H9 (cell line): ENCODE results near the gene COL18A1. TPM values are rescaled to one million over a fixed set of nuclear protein-coding genes. Genes with fewer than 3 reads are reported as not detected.
"Not testable (repeated sequence)": the region's sequence is repeated elsewhere in the genome, so short reads cannot be mapped to it uniquely, and the experiment has no call there.

Experiments
- DNase-seq: peaks from one replicate; pipeline ENCODE4 v3.0.0-alpha.2; 2017
- H2AFZ ChIP-seq: one replicate; pipeline ENCODE4 v1.6.1; 2013; ENCODE audit warnings: mild to moderate bottlenecking, low read length, control low read depth, moderate library complexity
- H2AK5ac ChIP-seq: 2 replicates; pipeline ENCODE4 v1.6.1; 2013; ENCODE audit warnings: low read length, control low read depth, mixed read lengths; ENCODE audit not compliant: insufficient read length
- H2BK120ac ChIP-seq: one replicate; pipeline ENCODE4 v1.6.1; 2013; ENCODE audit warnings: low read depth, mild to moderate bottlenecking, low read length, control low read depth, inconsistent platforms; ENCODE audit not compliant: poor library complexity, severe bottlenecking
- H2BK12ac ChIP-seq: 2 replicates; pipeline ENCODE4 v1.6.1; 2013; ENCODE audit warnings: low read length, control low read depth, mixed read lengths, low read depth; ENCODE audit not compliant: insufficient read length
- H2BK15ac ChIP-seq: 2 replicates; pipeline ENCODE4 v1.6.1; 2013; ENCODE audit warnings: low read depth, low read length, control low read depth
- H2BK20ac ChIP-seq: one replicate; pipeline ENCODE4 v1.6.1; 2013; ENCODE audit warnings: low read depth, mild to moderate bottlenecking, low read length, control low read depth, inconsistent platforms; ENCODE audit not compliant: poor library complexity, severe bottlenecking
- H2BK5ac ChIP-seq: 2 replicates; pipeline ENCODE4 v1.6.1; 2013; ENCODE audit warnings: low read length, control low read depth, mixed read lengths; ENCODE audit not compliant: insufficient read length
- H3K14ac ChIP-seq: 2 replicates; pipeline ENCODE4 v1.6.1; 2013; ENCODE audit warnings: low read length, control low read depth; ENCODE audit not compliant: insufficient read depth
- H3K18ac ChIP-seq: 2 replicates; pipeline ENCODE4 v1.6.1; 2013; ENCODE audit warnings: low read depth, mild to moderate bottlenecking, mixed read lengths, low read length, control low read depth; ENCODE audit not compliant: insufficient read length
- H3K23ac ChIP-seq: 2 replicates; pipeline ENCODE4 v1.6.1; 2013; ENCODE audit warnings: low read length, control low read depth, mixed read lengths, low read depth; ENCODE audit not compliant: insufficient read length
- H3K23me2 ChIP-seq: 2 replicates; pipeline ENCODE4 v1.6.1; 2013; ENCODE audit warnings: low read depth, mild to moderate bottlenecking, mixed read lengths, low read length, control low read depth; ENCODE audit not compliant: insufficient read length, poor library complexity, severe bottlenecking
- H3K27ac ChIP-seq: 2 replicates; pipeline ENCODE4 v1.5.1; 2013; ENCODE audit warnings: low read length, control low read depth, mixed read lengths, low read depth; ENCODE audit not compliant: insufficient read length
- H3K27me3 ChIP-seq: 2 replicates; pipeline ENCODE4 v1.6.1; 2013; ENCODE audit warnings: low read length, control low read depth, inconsistent platforms; ENCODE audit not compliant: insufficient read depth
- H3K4ac ChIP-seq: 2 replicates; pipeline ENCODE4 v1.6.1; 2013; ENCODE audit warnings: low read depth, mild to moderate bottlenecking, control low read depth, inconsistent platforms, low read length, moderate library complexity
- H3K4me1 ChIP-seq: 2 replicates; pipeline ENCODE4 v1.6.1; 2013; ENCODE audit warnings: low read length, control low read depth, inconsistent platforms; ENCODE audit not compliant: insufficient read depth
- H3K4me2 ChIP-seq: 2 replicates; pipeline ENCODE4 v1.6.1; 2013; ENCODE audit warnings: low read length, control low read depth, mixed read lengths; ENCODE audit not compliant: insufficient read length, insufficient read depth
- H3K56ac ChIP-seq: 2 replicates; pipeline ENCODE4 v1.6.1; 2013; ENCODE audit warnings: low read depth, mild to moderate bottlenecking, mixed read lengths, low read length, control low read depth; ENCODE audit not compliant: insufficient read length
- H3K79me1 ChIP-seq: 2 replicates; pipeline ENCODE4 v1.6.1; 2013; ENCODE audit warnings: low read depth, mild to moderate bottlenecking, moderate library complexity, low read length, control low read depth, inconsistent platforms; ENCODE audit not compliant: insufficient read depth, poor library complexity, severe bottlenecking
- H3K79me2 ChIP-seq: 2 replicates; pipeline ENCODE4 v1.6.1; 2013; ENCODE audit warnings: low read length, control low read depth, inconsistent platforms; ENCODE audit not compliant: insufficient read depth
- H3K9ac ChIP-seq: 2 replicates; pipeline ENCODE4 v1.6.1; 2013; ENCODE audit warnings: low read length, control low read depth, mixed read lengths; ENCODE audit not compliant: insufficient read length; ENCODE audit errors: extremely low read depth
- H3K9me3 ChIP-seq: one replicate; pipeline ENCODE4 v1.6.1; 2013; ENCODE audit warnings: low read depth, low read length, inconsistent platforms; ENCODE audit not compliant: control insufficient read depth
- H3T11ph ChIP-seq: one replicate; pipeline ENCODE4 v1.6.1; 2013; ENCODE audit warnings: mild to moderate bottlenecking, low read length, control low read depth, inconsistent platforms
- H4K20me1 ChIP-seq: one replicate; pipeline ENCODE4 v1.6.1; 2013; ENCODE audit not compliant: control insufficient read depth, insufficient read length, insufficient read depth
- H4K5ac ChIP-seq: 2 replicates; pipeline ENCODE4 v1.6.1; 2013; ENCODE audit warnings: low read depth, mild to moderate bottlenecking, mixed read lengths, low read length, control low read depth; ENCODE audit not compliant: insufficient read length
- H4K8ac ChIP-seq: replicated peaks from 2 replicates; pipeline ENCODE4 v1.6.1; 2013; ENCODE audit warnings: low read length, control low read depth, mixed read lengths, low read depth; ENCODE audit not compliant: insufficient read length
- H4K91ac ChIP-seq: 2 replicates; pipeline ENCODE4 v1.6.1; 2013; ENCODE audit warnings: low read depth, mild to moderate bottlenecking, moderate library complexity, mixed read lengths, low read length, control low read depth; ENCODE audit not compliant: insufficient read length
- H3K27ac Mint-ChIP-seq, 3 experiments: 2 replicates in 2 of 3; 3 replicates in 1 of 3; pipeline ENCODE4 v1.8.0; 2020 to 2021; ENCODE audit warnings: mixed read lengths in 3 of 3, mild to moderate bottlenecking in 1 of 3, moderate library complexity in 1 of 3
- H3K27me3 Mint-ChIP-seq: 2 replicates; pipeline ENCODE4 v1.8.0; 2021; ENCODE audit warnings: low read depth, mild to moderate bottlenecking, moderate library complexity, mixed read lengths
- H3K36me3 Mint-ChIP-seq, 3 experiments: 2 replicates in 2 of 3; 3 replicates in 1 of 3; pipeline ENCODE4 v1.8.0; 2020 to 2021; ENCODE audit warnings: low read depth in 3 of 3, mixed read lengths in 3 of 3; ENCODE audit not compliant: insufficient read depth in 1 of 3
- H3K4me1 Mint-ChIP-seq, 2 experiments: 2 replicates each; pipeline ENCODE4 v1.8.0; 2020; ENCODE audit warnings: mixed read lengths in 2 of 2
- H3K4me3 Mint-ChIP-seq, 2 experiments: 2 replicates in 1 of 2; 3 replicates in 1 of 2; pipeline ENCODE4 v1.8.0; 2020 to 2021; ENCODE audit warnings: mild to moderate bottlenecking in 2 of 2, mixed read lengths in 2 of 2, moderate library complexity in 1 of 2
- H3K9me3 Mint-ChIP-seq, 2 experiments: 2 replicates in 1 of 2; 3 replicates in 1 of 2; pipeline ENCODE4 v1.8.0; 2020; ENCODE audit warnings: mild to moderate bottlenecking in 2 of 2, mixed read lengths in 2 of 2, moderate library complexity in 1 of 2
- WGBS: extraction: QIAGEN DNeasy Blood & Tissue Kit; methylation state at CpG from one replicate; pipeline ENCODE4 v1.1.7; 2013; ENCODE audit warnings: missing lambda C conversion rate, low lambda C conversion rate, mixed read lengths; ENCODE audit not compliant: insufficient read length; ENCODE audit errors: extremely low coverage; 5-methylcytosine and 5-hydroxymethylcytosine counted together
- total RNA-seq: library from RNA; stranded (reverse); gene quantifications from 2 replicates; pipeline ENCODE4 v1.2.1, GENCODE V29; 2021
- TF ChIP-seq, protein P1 (sequence below): fragments of 200-600 bp; sonication (generic); conservative IDR thresholded peaks from 3 replicates; pipeline ENCODE4 v1.8.0; 2021; ENCODE audit warnings: antibody characterized with exemption, mild to moderate bottlenecking

COL18A1 gene
- total RNA-seq, 1 experiment from 2014 or later: 232 TPM

DNA sequence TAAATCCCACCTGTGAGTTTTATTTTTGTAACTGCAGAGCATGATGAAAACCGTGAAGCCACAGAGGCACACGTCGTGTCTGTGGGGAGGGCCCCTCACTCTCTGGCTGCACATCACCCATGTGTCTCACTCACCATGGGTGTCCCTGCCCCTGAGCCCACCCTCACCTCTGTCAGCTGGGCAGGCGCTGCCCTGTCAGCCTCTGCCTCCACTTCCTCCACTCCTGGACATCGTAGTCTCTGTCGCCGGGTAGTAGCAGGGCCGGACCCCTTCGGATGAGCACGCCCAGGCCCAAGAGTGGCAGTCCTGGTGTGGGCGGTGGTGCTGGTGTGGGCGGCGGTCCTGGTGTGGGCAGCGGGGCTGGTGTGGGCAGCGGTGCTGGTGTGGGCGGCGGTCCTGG, 37.3 kb downstream of the COL18A1 start:
- H3K14ac ChIP-seq: no peak overlapping the region; the same call in 1 of the 2 replicates
- H3K79me2 ChIP-seq: peaks cover 47% of the 10 kb centered on the region
- no peak overlapping the region for H3T11ph ChIP-seq
- no peak overlapping the region for H3K4me3 Mint-ChIP-seq
- no peak overlapping the region for H4K5ac ChIP-seq
- no peaks in the 10 kb centered on the region for H3K27me3 ChIP-seq
- no peak overlapping the region for H2BK20ac ChIP-seq
- no peaks in the 10 kb centered on the region for H3K23me2 ChIP-seq
- no peak overlapping the region for H2BK120ac ChIP-seq
- H3K4me2 ChIP-seq: no peak overlapping the region
- no peak overlapping the region for H2AK5ac ChIP-seq
- no peak overlapping the region for H4K8ac ChIP-seq
- H3K4me1 Mint-ChIP-seq: peaks cover 3 to 14% of the 10 kb centered on the region in 2 experiments; a peak in 3 of 4 replicates
- peaks cover 0 to 5% of the 10 kb centered on the region in 2 experiments; a peak in 3 of 5 replicates for H3K9me3 Mint-ChIP-seq
- no peak for DNase-seq
- no peak overlapping the region for H3K4ac ChIP-seq
- H2BK12ac ChIP-seq: no peak overlapping the region
- peak overlapping the region in 2 of 3 experiments; percentile 34 to 57; a peak in 2 of 7 replicates for H3K27ac Mint-ChIP-seq
- no peak overlapping the region for H3K56ac ChIP-seq
- TF ChIP-seq, protein P1, sequence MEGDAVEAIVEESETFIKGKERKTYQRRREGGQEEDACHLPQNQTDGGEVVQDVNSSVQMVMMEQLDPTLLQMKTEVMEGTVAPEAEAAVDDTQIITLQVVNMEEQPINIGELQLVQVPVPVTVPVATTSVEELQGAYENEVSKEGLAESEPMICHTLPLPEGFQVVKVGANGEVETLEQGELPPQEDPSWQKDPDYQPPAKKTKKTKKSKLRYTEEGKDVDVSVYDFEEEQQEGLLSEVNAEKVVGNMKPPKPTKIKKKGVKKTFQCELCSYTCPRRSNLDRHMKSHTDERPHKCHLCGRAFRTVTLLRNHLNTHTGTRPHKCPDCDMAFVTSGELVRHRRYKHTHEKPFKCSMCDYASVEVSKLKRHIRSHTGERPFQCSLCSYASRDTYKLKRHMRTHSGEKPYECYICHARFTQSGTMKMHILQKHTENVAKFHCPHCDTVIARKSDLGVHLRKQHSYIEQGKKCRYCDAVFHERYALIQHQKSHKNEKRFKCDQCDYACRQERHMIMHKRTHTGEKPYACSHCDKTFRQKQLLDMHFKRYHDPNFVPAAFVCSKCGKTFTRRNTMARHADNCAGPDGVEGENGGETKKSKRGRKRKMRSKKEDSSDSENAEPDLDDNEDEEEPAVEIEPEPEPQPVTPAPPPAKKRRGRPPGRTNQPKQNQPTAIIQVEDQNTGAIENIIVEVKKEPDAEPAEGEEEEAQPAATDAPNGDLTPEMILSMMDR: no peak
- no peak overlapping the region for H2AFZ ChIP-seq
- no peaks in the 10 kb centered on the region for H3K9me3 ChIP-seq
- no peak overlapping the region for H3K18ac ChIP-seq
- H3K79me1 ChIP-seq: peaks cover 23% of the 10 kb centered on the region
- H3K27ac ChIP-seq: no peak overlapping the region
- H4K20me1 ChIP-seq: no peaks in the 10 kb centered on the region
- H2BK5ac ChIP-seq: no peak overlapping the region
- no peak overlapping the region for H3K23ac ChIP-seq
- H3K27me3 Mint-ChIP-seq: no peaks in the 10 kb centered on the region; the same call in 1 of the 2 replicates
- H2BK15ac ChIP-seq: no peak overlapping the region
- no peak overlapping the region for H3K9ac ChIP-seq
- H3K36me3 Mint-ChIP-seq: peaks cover 28 to 33% (median 33%) of the 10 kb centered on the region in 3 experiments
- H4K91ac ChIP-seq: no peak overlapping the region
- H3K4me1 ChIP-seq: no peaks in the 10 kb centered on the region
- no CpG with 5 or more reads among the region's 17 CpGs for WGBS

DNA sequence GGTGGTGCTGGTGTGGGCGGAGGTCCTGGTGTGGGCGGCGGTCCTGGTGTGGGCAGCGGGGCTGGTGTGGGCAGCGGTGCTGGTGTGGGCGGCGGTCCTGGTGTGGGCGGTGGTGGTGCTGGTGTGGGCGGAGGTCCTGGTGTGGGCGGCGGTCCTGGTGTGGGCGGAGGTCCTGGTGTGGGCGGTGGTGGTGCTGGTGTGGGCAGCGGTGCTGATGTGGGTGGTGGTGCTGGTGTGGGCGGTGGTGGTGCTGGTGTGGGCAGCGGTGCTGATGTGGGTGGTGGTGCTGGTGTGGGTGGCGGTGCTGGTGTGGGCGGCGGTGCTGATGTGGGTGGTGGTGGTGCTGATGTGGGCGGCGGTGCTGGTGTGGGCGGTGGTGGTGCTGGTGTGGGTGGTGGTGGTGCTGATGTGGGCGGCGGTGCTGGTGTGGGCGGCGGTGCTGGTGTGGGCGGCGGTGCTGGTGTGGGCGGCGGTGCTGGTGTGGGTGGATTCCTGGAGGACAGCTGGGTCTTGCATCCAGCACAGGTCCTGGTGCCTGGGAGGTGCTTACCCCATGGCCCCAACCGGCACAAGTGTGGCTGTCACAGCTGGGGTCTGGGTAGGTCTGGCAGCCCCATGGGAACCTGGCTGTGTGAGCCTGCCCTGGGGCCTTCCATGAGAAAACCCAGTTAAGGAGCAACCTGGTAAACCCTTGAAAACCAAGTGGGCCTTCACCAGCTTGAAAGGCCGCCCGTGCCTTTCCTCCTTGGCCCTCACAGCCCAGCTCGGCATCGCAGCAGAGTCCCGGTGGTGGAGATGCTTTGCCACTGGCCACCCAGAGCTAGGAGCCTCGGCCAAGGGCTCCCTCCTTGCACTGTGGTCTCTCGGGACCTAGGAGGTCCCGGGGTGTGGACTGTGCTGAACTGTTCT, 38.0 kb downstream of the COL18A1 start:
- H2AK5ac ChIP-seq, H2BK15ac ChIP-seq, H3K23ac ChIP-seq, H3K4ac ChIP-seq, DNase-seq, H3K23me2 ChIP-seq, H3K56ac ChIP-seq, H3K27me3 ChIP-seq, H4K5ac ChIP-seq, H3K9me3 ChIP-seq, H3K9ac ChIP-seq, H3T11ph ChIP-seq, H2BK20ac ChIP-seq, H3K27ac ChIP-seq, H3K4me3 Mint-ChIP-seq, H2BK12ac ChIP-seq, H4K20me1 ChIP-seq, H2BK5ac ChIP-seq, H3K27me3 Mint-ChIP-seq, H2BK120ac ChIP-seq, H3K4me2 ChIP-seq, H4K91ac ChIP-seq, H3K18ac ChIP-seq, H2AFZ ChIP-seq, H3K9me3 Mint-ChIP-seq, H3K14ac ChIP-seq, H3K4me1 ChIP-seq, H4K8ac ChIP-seq: not testable (repeated sequence)
- Mint-ChIP-seq H3K4me1 (peaks cover 6 to 20% of the 10 kb centered on the region in 2 experiments), H3K27ac (0 out of 7 replicates have a peak overlapping the region, but pooled peaks of 1 of the 3 experiments have one; percentile 81), H3K36me3 (peaks cover 28 to 39% (median 36%) of the 10 kb centered on the region in 3 experiments)
- Histone ChIP-seq H3K79me2 (peaks cover 49% of the 10 kb centered on the region), H3K79me1 (peaks cover 23% of the 10 kb centered on the region)
- no CpG with 5 or more reads among the region's 39 CpGs for WGBS
